Mesothelial cell of epicardium (in vitro differentiated cells): ENCODE measurements around the gene MCEMP1. TPM values are rescaled to one million over a fixed set of nuclear protein-coding genes. Genes with fewer than 3 reads are reported as not detected.
A peak's percentile ranks its signal among the peaks of the same experiment; 100 is the strongest.

ENCODE experiments used
- DNase-seq, 2 experiments: peaks; one replicate each; pipeline ENCODE4 v3.0.0; 2021; ENCODE audit warnings: low spot score in 2 of 2; ENCODE audit not compliant: unreplicated experiment in 2 of 2
- H3K27ac Mint-ChIP-seq: 2 replicates; pipeline ENCODE4 v1.8.0; 2021; ENCODE audit warnings: mixed read lengths
- H3K27me3 Mint-ChIP-seq: 2 replicates; pipeline ENCODE4 v1.8.0; 2021; ENCODE audit warnings: low read depth, mixed read lengths
- H3K36me3 Mint-ChIP-seq: 2 replicates; pipeline ENCODE4 v1.8.0; 2021; ENCODE audit warnings: mixed read lengths
- H3K4me1 Mint-ChIP-seq: 2 replicates; pipeline ENCODE4 v1.8.0; 2021; ENCODE audit warnings: mixed read lengths
- H3K4me3 Mint-ChIP-seq: 2 replicates; pipeline ENCODE4 v1.8.0; 2021; ENCODE audit warnings: mild to moderate bottlenecking, moderate library complexity, mixed read lengths
- H3K9me3 Mint-ChIP-seq: 2 replicates; pipeline ENCODE4 v1.8.0; 2021; ENCODE audit warnings: mixed read lengths
- CTCF ChIP-seq: fragments of 200-600 bp; sonication (generic); IDR thresholded peaks from one replicate; pipeline ENCODE4 v1.5.0; 2021; ENCODE audit warnings: antibody characterized with exemption; ENCODE audit not compliant: unreplicated experiment
- total RNA-seq: library from RNA; stranded (reverse); gene quantifications from 3 replicates; pipeline ENCODE4 v1.2.1, GENCODE V29; 2021

Gene MCEMP1
- total RNA-seq, 1 donor from 2014 or later = not detected

GRCh38 chr19:7632340-7633203 is 44.3 kb upstream of the MCEMP1 start:
- H3K4me3 Mint-ChIP-seq = peak overlapping the region; percentile 28

GRCh38 chr19:7633698-7634097 is 43.2 kb upstream of the MCEMP1 start, which contains the start of gene PCP2:
TSS of gene PCP2 (minus strand) at chr19:7633719. CDS start at chr19:7633457, 262 bp downstream.
- H3K36me3 Mint-ChIP-seq = peaks cover 4% of the 10 kb centered on the region
- peaks cover 24% of the 10 kb centered on the region for H3K4me1 Mint-ChIP-seq
- no peak for TF ChIP-seq CTCF
- H3K27ac Mint-ChIP-seq = no peak within 1 kb of the TSS
- H3K9me3 Mint-ChIP-seq = no peaks in the 10 kb centered on the region
- H3K4me3 Mint-ChIP-seq = peak within 1 kb of the TSS; percentile 28
- H3K27me3 Mint-ChIP-seq = peaks cover 28% of the 10 kb centered on the region
- no peak for DNase-seq

More at GRCh38 chr19:7632340-7633203, 44.3 kb upstream of the MCEMP1 start:
- peaks cover 4% of the 10 kb centered on the region for H3K36me3 Mint-ChIP-seq
- no peaks in the 10 kb centered on the region for H3K9me3 Mint-ChIP-seq
- peaks cover 23% of the 10 kb centered on the region for H3K27me3 Mint-ChIP-seq
- no peak for DNase-seq
- no peak for TF ChIP-seq CTCF
- H3K4me1 Mint-ChIP-seq = peaks cover 33% of the 10 kb centered on the region
- no peak overlapping the region for H3K27ac Mint-ChIP-seq

GRCh38 chr19:7635670-7636069 is 41.2 kb upstream of the MCEMP1 start:
- Mint-ChIP-seq H3K36me3 (no peaks in the 10 kb centered on the region), H3K27ac (no peak overlapping the region), H3K9me3 (no peaks in the 10 kb centered on the region), H3K4me1 (peaks cover 6% of the 10 kb centered on the region), H3K4me3 (peak overlapping the region; percentile 72), H3K27me3 (peaks cover 31% of the 10 kb centered on the region)
- TF ChIP-seq CTCF = no peak
- no peak for DNase-seq

- no peak overlapping the region for H3K27ac Mint-ChIP-seq
- no peaks in the 10 kb centered on the region for H3K9me3 Mint-ChIP-seq
- DNase-seq = no peak
- peak overlapping the region; percentile 72 for H3K4me3 Mint-ChIP-seq
- H3K4me1 Mint-ChIP-seq = peaks cover 2% of the 10 kb centered on the region
- no peaks in the 10 kb centered on the region for H3K36me3 Mint-ChIP-seq
- H3K27me3 Mint-ChIP-seq = peaks cover 31% of the 10 kb centered on the region
- no peak for TF ChIP-seq CTCF
Observed at GRCh38 chr19:7636317-7636690, 40.6 kb upstream of the MCEMP1 start.

- peak within 1 kb of the TSS; percentile 47 for H3K27ac Mint-ChIP-seq
- H3K4me1 Mint-ChIP-seq = peaks cover 2% of the 10 kb centered on the region
- peak; percentile 8 for TF ChIP-seq CTCF
- no peaks in the 10 kb centered on the region for H3K9me3 Mint-ChIP-seq
- peak within 1 kb of the TSS; percentile 72 for H3K4me3 Mint-ChIP-seq
- H3K36me3 Mint-ChIP-seq = no peaks in the 10 kb centered on the region
- H3K27me3 Mint-ChIP-seq = peaks cover 31% of the 10 kb centered on the region
- DNase-seq = peak; percentile 76 to 85
Observed at GRCh38 chr19:7636691-7637373, 40.1 kb upstream of the MCEMP1 start, which contains the start of gene STXBP2. TSS of gene STXBP2 (plus strand) at chr19:7637110. CDS start at chr19:7637150, 40 bp downstream.
